HG03457 (cell line): Measurements from ENCODE around the gene TNIK.
"Not testable (repeated sequence)": the region's sequence is repeated elsewhere in the genome, so short reads cannot be mapped to it uniquely, and the experiment has no call there.

Experiments used
- ATAC-seq: cut with Tn5 transposase; IDR thresholded peaks from one replicate; pipeline ENCODE4 v1.9.1; 2021; ENCODE audit warnings: moderate number of reproducible peaks; ENCODE audit not compliant: unreplicated experiment

Gene TNIK

DNA sequence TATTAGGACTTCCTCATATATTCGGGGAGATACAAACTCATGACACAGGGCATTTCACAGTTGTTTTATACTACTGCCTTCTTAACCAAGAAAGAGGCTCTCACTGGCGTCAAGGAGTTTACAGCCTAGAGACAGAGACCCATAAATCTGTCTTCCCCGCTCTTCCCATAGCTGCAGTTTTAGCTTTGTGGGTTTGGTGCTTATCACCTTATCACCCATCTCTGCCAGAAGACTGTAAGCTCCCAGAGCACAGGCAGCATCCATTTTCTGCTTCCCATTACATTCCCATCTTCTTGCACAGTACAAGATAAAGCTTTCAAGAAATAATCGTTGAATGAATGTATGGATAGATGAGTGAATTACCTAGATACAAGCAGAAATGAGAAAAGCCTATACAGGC lies 144.3 kb downstream of the TNIK start:
- no peak for ATAC-seq

DNA sequence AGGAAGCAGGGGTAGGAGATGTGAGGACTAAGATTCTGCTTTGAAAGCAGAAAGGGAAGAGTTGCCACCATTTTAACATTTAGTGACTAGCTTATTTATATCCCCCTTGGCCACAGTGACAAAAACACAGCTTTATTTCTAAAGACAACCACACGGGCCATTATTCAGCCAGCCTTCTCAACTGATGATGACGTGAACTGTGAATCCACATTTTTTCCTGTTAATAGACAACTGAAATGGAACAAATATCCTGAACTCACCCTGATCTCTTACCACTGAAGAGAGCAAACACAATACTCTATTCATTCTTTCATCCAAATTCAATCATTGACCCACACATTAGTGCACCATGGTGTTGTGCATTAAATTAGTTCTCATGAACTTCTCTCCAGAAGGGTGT lies 145.1 kb downstream of the TNIK start:
- ATAC-seq = no peak

DNA sequence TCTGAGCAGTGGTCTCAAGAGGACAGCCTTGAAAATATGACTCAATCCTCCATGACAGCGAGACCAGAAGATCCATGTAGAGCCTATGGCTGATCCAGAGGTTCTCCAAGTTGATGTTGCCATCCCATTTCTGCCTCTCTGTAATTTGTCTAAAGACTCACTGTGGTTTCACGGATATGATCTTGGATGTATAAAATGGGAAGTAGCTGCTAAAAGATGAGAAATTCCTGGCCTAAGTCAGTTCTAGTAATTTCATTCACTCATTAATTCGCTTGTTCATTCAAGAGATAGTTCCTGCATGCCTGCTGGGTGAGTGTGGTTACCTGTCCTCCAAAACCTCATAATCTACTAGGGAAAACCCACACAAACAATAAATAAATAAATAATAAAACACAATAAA lies 145.9 kb downstream of the TNIK start:
- ATAC-seq = no peak

DNA sequence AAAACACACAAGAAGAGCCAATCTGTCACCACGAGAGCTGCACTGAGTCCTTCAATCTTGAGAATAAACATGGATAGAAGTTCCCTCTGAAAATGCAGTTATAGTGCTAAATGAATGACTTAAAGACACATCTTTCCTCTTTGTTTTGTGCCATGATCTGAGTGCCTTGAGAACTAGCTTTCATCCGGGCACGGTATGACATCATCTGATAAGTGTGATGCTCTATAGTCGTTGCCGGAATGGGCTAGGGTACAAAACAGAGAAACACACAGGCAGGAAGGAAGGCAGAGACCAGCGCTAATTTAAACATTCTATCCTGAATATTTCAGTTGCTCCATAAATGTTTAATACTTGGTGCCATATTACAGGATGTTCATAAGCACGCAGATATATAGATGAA lies 146.5 kb downstream of the TNIK start:
- no peak for ATAC-seq

DNA sequence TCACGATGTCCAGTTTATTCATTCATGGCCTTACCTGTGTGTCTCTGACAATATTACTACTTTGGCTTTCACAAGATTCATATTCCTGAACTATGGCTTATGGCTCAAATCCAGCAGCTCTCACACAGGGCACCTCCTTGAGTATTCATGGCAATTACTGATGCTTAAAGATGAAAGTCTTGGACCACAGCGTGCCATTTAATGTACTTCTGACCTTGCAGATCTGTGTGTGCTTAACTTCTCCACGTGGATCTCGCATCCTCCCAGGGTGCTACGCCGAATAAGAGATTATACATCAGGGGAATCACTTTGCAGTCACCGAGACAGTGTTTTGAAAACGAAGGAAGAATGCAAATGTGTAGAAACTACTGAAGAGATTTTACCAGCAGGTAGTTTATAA lies 147.5 kb downstream of the TNIK start:
- no peak for ATAC-seq

DNA sequence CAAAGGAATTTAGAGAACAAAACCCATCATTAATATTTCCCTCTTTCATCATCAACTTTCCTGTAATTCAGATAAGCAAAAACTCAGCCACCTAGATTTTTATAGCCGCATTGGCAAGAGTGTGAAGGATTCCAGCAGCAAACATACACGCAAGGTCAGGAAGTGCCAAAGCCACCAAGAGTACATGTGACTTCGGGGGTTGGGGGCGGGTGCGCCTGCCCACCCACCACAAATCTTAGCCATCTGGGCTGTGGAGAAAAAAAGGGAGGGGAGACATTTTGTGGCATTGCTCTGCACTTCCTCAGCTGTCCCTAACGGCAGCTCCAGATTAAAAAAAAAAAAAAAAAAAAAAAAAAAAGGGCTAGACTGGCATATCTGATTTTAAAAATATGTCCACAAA lies 148.4 kb downstream of the TNIK start:
- no peak for ATAC-seq

DNA sequence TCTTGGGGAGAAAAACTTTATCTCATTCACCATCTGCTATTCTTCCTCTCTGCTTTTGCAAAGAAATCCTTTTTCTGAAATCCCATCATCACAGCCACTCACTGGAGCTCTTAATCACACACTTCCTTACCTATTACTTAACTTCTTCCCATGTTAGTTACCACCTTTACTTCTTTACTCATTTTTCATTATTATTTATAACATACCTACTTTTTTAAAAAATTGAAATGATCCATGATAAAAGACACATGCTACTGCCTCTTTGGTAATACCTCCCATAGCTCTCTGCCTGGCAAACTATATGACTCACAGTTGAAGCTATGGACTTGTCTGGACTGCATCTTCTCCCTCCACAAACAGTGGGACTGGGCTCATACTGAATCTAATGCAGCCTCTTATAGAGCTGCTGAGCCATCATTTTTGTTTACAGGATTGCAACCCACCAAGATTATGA lies 150.3 kb downstream of the TNIK start:
- no peak for ATAC-seq

DNA sequence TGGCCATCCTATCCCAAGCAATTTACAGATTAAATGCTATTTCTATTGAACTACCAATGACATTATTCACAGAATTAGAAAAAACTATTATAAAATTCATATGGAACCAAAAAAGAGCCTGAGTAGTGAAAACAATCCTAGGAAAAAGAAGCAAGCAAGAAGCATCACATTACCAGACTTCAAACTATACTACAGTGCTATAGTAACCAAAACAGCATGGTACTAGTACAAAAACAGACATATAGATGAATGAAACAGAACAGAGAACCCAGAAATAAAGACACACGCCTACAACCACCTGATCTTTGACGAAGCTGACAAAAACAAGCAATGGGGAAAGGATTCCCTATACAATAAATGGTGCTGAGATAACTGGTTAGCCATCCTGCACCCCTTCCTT lies 152.2 kb downstream of the TNIK start:
- no peak for ATAC-seq

DNA sequence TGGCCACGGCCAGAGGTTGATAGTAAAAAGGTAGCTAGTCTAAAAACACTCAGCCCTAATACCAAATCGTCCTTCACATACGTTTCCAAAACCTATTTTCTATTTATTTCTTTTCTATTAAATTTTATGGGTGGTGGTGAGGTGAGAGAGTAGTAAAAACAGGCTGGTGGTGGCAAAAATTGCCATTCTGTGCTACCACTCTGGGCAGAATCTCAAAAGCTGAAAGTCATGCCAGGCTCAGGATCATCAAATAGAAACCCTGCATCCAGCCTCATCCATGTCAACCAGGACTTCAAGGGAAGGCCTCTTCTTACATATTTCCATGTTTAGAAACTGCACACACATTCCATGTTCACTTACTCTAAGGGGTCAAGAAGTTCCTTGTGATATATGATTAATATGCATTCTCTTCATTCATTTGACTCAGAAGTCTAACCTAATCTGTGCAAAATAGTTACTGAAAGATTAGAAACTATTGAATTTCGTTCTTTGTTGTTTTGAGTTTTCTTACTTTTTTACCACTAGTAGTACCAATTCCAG lies 153.1 kb downstream of the TNIK start:
- ATAC-seq = no peak

DNA sequence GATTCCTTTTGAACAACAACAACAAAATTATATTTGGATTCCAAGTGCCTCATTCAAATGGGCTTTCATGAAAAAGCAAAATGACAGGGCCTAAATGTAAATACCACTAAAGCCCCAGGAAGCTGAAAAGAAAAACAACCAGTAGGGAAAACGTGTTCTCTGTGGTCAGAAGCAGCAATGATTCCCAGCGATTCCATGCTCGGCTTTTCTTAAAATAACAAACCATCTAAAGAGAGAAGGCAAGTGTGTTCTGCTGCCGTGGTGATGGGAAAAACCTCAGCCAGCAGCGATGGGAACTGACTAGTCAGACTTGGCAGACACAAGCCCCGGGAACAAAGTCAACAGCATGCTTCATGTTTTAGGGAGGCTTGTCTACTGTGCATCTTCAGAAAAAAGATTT lies 153.6 kb downstream of the TNIK start:
- ATAC-seq = no peak

DNA sequence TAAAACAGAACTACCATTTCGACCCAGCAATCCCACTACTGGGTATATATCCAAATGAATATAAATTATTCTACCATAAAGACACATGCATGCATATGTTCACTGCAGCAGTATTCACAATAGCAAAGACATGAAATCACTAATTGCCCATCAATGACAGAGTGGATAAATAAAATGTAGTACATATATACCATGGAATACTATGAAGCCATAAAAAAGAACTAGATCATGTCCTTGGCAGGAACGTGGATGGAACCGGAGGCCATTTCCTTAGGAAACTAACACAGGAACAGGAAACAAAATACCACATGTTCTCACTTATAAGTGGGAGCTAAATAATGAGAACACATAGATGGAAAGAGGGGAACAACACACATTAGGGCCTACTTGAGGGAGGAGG lies 154.4 kb downstream of the TNIK start:
- ATAC-seq = not testable (repeated sequence)

DNA sequence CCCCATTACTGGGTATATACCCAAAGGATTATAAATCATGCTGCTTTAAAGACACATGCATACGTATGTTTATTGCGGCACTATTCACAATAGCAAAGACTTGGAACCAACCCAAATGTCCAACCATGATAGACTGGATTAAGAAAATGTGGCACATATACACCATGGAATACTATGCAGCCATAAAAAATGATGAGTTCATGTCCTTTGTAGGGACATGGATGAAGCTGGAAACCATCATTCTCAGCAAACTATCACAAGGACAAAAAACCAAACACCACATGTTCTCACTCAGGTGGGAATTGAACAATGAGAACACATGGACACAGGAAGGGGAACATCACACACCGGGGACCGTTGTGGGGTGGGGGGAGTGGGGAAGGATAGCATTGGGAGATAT lies 155.7 kb downstream of the TNIK start:
- ATAC-seq = not testable (repeated sequence)

DNA sequence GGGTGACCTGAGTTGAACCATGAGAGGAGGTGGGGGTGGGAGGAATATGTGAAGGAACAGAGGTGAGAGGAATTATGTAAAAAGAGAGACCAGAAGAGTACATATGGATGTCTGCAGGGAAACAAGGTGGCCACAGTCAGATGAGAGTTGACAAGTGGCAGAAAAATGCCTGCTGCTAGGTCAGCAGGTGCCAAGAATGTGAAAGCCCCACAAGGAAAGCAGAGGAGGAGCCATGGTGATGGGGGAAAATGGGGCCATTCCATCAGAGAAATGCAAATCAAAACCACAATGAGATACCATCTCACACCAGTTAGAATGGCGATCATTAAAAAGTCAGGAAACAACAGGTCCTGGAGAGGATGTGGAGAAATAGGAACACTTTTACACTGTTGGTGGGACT lies 156.2 kb downstream of the TNIK start:
- ATAC-seq = not testable (repeated sequence)

DNA sequence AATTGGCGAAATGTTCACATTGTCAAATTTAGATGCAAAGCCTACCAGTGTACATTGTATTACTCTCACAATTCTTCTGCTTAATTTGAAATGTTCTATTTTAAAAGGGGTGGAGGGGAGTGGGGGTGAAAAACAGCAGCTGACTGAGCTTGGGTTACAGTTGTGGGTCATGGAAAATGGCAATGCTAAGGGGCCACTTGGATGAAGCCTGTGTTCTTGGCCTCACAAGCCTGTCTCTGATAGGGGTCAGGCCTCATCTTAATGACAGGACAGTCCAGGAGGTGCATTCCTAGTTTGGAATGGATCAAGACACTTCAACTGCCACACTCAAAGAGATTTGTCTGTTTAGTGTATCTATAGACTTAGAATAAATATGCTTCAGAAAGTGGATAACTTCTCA lies 158.2 kb downstream of the TNIK start:
- no peak for ATAC-seq

DNA sequence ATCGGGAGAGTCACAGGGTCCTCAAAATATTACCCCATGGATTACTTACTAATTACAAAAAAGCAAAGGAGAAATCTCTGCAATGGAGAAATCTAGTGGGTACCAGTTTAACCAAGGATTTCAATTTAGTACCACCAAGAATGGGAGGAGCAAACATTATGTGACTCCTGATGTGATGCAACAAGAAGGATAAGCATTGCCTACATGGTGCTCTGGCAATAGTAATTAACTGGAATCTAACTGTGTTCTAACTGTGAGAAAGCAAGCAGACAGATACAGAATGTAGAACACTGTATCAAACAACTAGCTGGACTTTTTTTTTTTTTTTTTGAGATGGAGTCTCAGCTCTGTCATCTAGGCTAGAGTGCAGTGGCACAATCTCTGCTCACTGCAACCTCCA lies 159.2 kb downstream of the TNIK start:
- ATAC-seq = no peak

DNA sequence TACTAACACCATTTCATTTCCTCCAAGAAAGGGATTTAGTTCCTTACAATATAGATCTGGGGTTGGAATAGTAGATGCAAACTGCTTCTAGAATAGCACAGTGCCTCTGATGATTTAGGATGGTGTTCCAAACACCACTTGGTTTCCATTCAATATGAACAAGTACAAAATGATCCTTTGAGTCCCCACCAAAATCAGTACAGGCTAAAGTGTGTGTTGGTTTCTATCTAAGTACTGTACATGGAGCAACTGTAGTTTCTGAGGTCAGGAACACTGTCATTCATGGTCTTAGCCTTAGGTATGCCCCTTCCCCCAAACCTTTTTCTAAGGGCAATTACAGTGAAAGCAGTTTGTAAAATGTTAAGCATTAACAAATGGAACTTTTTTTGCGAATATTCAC lies 162.3 kb downstream of the TNIK start:
- ATAC-seq = no peak

DNA sequence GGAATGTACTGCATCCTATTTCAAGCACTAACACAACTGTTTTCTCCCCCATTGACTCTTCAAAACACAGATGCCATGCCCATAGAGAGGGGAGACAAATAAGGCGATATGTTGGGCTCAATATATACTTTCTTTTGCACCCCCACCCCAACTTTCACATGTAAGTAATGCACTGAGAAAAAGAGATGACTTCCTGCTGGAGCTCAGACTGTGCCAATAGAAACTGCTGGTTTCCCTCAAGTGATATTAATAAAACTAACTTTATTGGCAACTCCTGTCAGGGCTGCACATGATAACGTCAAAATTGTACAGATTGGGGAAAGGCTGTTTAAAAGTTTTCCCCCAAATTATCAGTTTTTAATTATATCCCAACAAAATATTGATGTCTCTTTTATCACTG lies 163.0 kb downstream of the TNIK start:
- no peak for ATAC-seq

DNA sequence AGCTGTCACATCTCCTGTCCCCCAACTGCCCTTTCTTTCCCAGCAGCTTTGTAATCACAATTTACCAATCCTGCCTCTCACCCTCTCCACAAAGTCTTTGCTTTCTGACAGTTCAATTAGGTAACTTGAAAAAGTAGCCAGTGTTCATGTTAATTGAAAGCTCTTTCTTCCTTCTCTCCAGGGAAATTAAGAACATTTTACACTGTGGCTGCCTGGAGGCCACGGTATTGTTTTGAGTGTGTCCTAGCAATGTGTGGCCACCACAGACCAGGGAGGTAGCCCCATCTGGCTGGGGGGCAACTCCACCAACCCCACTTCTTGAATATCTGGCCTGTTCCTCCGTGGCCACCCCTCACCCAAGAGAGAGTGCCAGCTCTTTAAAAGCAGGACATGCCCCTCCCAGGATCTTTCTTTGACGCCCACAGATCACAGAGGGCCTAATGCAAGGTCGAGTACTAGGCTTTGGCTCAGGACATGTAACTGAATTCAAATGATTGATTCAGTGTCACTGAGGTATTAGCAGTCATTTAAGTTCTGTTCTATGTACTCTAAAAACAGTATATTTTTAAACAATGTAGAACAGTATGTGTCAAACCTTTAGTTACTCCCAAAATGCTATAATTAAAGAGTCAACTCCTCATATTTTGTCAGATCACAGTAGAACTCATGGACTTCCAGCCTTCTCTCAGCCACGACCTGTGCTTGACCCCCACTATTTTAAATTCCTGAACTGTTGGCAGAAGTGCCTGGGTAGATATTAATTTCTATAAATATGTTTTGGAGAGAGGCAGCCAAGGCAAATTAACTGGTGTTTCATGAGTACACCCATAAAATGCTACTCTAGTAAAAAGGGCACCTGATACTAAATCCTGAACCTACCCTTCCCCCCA lies 164.5 kb downstream of the TNIK start:
- no peak for ATAC-seq

DNA sequence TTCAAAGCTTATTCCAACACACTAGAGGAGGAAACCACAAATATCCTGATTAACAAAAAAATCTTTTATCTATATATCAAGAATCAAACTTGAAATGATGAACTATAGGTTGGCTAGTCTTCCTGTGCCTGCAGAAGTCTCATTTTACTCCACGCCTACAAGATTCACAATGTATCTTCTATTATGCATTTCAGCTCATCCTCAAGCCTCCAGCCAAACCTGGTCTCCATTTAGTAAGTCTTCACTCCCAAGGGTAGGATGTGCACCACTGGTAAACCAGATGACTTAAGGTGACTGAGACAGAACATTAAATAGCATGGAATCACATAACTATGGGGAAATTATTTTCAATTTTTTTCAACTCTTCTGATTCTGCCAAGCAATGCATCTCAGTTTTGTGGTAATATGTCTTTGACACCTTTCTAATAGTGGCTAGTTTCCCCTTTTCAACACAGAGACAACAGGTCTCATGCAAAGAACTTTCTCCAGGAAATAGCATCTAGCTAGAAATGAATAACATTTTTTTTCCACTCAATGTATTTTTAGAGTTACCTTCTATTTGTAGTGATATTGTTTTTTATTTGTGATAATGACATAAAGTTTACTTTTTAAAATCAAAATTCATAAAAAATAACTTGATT lies 166.9 kb downstream of the TNIK start:
- ATAC-seq = no peak

DNA sequence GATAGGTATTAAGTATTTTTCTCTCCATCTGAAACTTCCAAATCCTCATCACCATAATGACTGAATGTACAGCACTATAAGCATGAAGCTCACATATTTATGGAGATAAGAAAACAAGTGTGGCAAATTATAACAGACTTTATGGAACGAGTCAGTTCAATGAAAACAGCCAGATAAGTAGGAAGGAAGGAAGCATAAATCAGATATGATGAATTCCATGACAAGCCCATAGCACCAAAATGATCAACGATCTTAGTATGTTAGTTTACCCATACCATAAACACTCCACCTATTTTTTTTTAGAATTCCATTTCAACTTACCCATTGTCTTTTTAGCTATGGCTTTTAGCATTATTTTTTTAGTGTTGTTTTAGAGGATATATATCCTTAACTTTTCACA lies 169.5 kb downstream of the TNIK start:
- ATAC-seq = no peak

DNA sequence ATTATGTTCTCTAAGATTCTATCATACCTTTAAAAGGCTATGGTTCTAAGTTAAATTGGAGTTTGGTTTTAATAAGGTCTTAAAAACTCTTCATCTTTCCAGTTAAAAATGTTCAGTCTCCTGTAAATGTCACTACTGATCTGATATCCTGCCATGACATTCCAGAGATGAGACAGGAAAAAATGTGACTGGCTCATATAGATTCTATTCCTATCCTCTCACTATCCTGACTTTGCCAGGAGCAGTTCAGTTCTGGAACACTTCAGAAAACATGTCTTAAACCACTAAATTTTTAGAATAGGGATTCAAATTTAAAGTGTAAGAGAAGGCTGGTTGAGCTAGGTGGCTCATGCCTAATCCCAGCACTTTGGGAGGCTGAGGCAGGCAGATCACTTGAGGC lies 170.9 kb downstream of the TNIK start:
- ATAC-seq = no peak

DNA sequence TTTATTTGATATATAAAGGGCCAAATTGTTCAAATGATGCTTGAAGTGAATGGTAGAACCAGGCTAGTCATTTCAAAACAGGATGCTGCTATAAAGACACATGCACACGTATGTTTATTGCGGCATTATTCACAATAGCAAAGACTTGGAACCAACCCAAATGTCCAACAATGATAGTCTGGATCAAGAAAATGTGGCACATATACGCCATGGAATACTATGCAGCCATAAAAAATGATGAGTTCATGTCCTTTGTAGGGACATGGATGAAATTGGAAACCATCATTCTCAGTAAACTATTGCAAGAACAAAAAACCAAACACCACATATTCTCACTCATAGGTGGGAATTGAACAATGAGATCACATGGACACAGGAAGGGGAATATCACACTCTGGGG lies 172.4 kb downstream of the TNIK start:
- not testable (repeated sequence) for ATAC-seq
